ENCODE data around the gene ZDHHC11B.
"Not testable (repeated sequence)": the region's sequence is repeated elsewhere in the genome, so short reads cannot be mapped to it uniquely, and the experiment has no call there.

GRCh38 chr5:772547-772890, 12.0 kb downstream of the ZDHHC11B start:
- TF ChIP-seq EZH2, CTCF (IDR thresholded peaks at IDR 0.05): not testable (repeated sequence)

Data from neural progenitor cell (in vitro differentiated cells).